Tibial nerve (tissue), 3 donors: ENCODE results near the gene TOR1A.

Experiments
- POLR2A ChIP-seq, 2 donors: fragments of 450-650 bp; IDR thresholded peaks; one replicate each; pipeline ENCODE4 v1.6.1; 2017; ENCODE audit warnings: antibody characterized with exemption in 2 of 2, mild to moderate bottlenecking in 2 of 2, moderate library complexity in 2 of 2
- TF ChIP-seq, protein P1 (sequence below), 5 experiments: fragments of 200-600 bp in 3 of 5; fragments of 450-650 bp in 2 of 5; sonication (generic) in 3 of 5; IDR thresholded peaks; one replicate each; pipeline ENCODE4 v1.5.1; 2016 to 2019; ENCODE audit warnings: antibody characterized with exemption in 5 of 5, mild to moderate bottlenecking in 3 of 5, moderate library complexity in 2 of 5

GRCh38 chr9:129836311-129837007, 12.5 kb upstream of the TOR1A start:
- TF ChIP-seq, protein P1, sequence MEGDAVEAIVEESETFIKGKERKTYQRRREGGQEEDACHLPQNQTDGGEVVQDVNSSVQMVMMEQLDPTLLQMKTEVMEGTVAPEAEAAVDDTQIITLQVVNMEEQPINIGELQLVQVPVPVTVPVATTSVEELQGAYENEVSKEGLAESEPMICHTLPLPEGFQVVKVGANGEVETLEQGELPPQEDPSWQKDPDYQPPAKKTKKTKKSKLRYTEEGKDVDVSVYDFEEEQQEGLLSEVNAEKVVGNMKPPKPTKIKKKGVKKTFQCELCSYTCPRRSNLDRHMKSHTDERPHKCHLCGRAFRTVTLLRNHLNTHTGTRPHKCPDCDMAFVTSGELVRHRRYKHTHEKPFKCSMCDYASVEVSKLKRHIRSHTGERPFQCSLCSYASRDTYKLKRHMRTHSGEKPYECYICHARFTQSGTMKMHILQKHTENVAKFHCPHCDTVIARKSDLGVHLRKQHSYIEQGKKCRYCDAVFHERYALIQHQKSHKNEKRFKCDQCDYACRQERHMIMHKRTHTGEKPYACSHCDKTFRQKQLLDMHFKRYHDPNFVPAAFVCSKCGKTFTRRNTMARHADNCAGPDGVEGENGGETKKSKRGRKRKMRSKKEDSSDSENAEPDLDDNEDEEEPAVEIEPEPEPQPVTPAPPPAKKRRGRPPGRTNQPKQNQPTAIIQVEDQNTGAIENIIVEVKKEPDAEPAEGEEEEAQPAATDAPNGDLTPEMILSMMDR (IDR thresholded peaks at IDR 0.05), result no peak
- TF ChIP-seq POLR2A (IDR thresholded peaks at IDR 0.05), result no peak
